H1 (cell line): ENCODE measurements around the gene CCDC138.

Experiments
- ASH2L ChIP-seq: fragments of 200-600, 300-600 bp; sonication (generic); IDR thresholded peaks from one replicate; pipeline ENCODE4 v1.7.1; 2017; ENCODE audit warnings: low read length
- CEBPB ChIP-seq: IDR thresholded peaks from 2 replicates; pipeline ENCODE4 v1.6.1; 2012; ENCODE audit warnings: low read depth, low read length
- JUND ChIP-seq: IDR thresholded peaks from 2 replicates; pipeline ENCODE4 v1.6.1; 2011; ENCODE audit warnings: mild to moderate bottlenecking, improper control_type of control experiment, low read length
- RFX5 ChIP-seq: IDR thresholded peaks from 2 replicates; pipeline ENCODE4 v1.6.1; 2011; ENCODE audit warnings: low read depth, low read length, improper control_type of control experiment, borderline replicate concordance
- SP4 ChIP-seq: IDR thresholded peaks from 2 replicates; pipeline ENCODE4 v1.6.1; 2012; ENCODE audit warnings: low read length, inconsistent platforms
- TAF1 ChIP-seq: IDR thresholded peaks from 2 replicates; pipeline ENCODE4 v1.6.1; 2011; ENCODE audit warnings: mild to moderate bottlenecking, low read depth, low read length
- TEAD4 ChIP-seq: IDR thresholded peaks from 2 replicates; pipeline ENCODE4 v1.6.1; 2012; ENCODE audit warnings: low read depth, low read length, inconsistent platforms, mixed read lengths
- ZNF274 ChIP-seq: IDR thresholded peaks from 2 replicates; pipeline ENCODE4 v1.7.0; 2012; ENCODE audit warnings: low read length, borderline replicate concordance; ENCODE audit errors: extremely low read depth
- TF ChIP-seq, protein P1 (sequence below), 3 experiments: IDR thresholded peaks; 1 replicate in 2 of 3; 2 replicates in 1 of 3; pipeline versions ENCODE4 v1.5.1 to v1.6.1; 2011; ENCODE audit warnings: low read length in 3 of 3, mild to moderate bottlenecking in 3 of 3, inconsistent platforms in 2 of 3, low read depth in 1 of 3, moderate library complexity in 1 of 3; ENCODE audit not compliant: insufficient read depth in 1 of 3; ENCODE audit errors: control extremely low read depth in 1 of 3

DNA sequence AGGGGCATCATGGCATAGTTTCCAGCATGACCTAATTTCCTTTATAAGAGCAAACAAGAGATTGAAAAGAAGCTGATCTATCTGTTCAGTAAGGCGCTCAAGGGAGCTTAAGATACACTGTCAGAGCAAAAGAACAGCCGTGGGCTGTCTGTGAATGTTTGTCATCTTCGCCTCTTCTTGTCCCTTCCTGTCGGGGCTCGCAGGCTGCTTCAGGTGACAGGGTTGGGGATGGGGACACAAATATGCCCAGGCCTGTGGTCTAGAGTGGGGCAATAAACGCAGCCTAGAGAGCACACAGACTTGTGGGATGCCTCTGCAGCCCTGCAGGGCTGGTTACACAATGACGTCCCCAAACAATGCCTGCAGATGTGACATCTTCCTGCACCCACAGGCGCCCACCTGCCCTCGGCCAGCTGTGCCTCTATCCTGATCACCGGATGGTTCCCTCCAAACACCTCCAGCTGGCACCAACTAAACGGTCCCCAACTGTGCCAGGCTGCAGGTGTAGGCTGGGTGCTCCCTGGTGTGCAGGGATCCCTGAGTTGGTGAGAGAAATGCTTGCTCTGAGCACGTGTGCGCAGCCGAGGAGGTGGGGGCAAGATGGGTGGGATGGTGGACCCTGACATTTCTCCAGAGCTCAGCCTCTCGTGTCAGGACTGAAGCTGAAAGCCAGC, 129.7 kb downstream of the CCDC138 start:
- no peak for TF ChIP-seq ZNF274
- no peak for TF ChIP-seq SP4
- TF ChIP-seq ASH2L: no peak
- TF ChIP-seq, protein P1, sequence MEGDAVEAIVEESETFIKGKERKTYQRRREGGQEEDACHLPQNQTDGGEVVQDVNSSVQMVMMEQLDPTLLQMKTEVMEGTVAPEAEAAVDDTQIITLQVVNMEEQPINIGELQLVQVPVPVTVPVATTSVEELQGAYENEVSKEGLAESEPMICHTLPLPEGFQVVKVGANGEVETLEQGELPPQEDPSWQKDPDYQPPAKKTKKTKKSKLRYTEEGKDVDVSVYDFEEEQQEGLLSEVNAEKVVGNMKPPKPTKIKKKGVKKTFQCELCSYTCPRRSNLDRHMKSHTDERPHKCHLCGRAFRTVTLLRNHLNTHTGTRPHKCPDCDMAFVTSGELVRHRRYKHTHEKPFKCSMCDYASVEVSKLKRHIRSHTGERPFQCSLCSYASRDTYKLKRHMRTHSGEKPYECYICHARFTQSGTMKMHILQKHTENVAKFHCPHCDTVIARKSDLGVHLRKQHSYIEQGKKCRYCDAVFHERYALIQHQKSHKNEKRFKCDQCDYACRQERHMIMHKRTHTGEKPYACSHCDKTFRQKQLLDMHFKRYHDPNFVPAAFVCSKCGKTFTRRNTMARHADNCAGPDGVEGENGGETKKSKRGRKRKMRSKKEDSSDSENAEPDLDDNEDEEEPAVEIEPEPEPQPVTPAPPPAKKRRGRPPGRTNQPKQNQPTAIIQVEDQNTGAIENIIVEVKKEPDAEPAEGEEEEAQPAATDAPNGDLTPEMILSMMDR (IDR thresholded peaks at IDR 0.05; ENCODE audit: control extremely low read depth in 1 of 3, insufficient read depth in 1 of 3, low read depth in 1 of 3, low read length in 3 of 3): no peak
- no peak for TF ChIP-seq RFX5
- TF ChIP-seq TEAD4: no peak
- no peak for TF ChIP-seq JUND
- TF ChIP-seq TAF1: no peak
- no peak for TF ChIP-seq CEBPB
